NCI-H1436 treated with DMSO at 0.1 percent for 48 hours (cell line): ENCODE measurements around the gene CLIC6.
"Not testable (repeated sequence)": the region's sequence is repeated elsewhere in the genome, so short reads cannot be mapped to it uniquely, and the experiment has no call there.

Source experiments
- DNase-seq: peaks from one replicate; lab custom pipeline; 2025; lab: John Stamatoyannopoulos, UW

The CLIC6 gene

DNA sequence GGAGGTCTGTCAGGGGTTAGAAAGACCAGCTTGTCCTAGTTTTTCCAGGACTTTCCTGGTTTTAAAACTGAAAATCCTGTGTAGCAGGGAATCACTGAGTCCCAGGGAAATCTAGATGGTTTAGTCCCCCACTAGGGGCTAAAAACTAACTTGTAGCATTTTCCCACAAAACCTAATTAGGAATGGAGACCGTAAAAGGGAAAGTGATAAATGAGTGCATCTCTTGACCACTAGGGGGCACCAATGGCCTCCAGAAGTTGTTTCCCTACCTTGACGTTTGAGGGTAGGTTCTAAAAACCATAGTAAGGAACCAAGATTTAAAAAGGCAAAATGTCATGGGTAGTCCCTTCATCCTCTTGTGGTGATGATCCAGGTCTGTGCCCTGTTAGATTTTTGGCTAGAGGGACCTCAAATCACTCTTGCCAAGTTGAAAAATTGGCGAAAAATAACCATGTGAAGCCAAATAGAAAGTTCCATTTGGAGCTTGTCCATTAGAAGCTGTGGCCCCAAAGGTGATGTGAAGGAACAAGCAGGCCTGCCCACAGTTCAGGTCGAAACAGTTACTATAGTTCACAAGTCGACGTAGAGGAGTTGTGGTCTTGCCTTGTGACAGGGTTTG lies 24.5 kb downstream of the CLIC6 start:
- peak; percentile 14 for DNase-seq

DNA sequence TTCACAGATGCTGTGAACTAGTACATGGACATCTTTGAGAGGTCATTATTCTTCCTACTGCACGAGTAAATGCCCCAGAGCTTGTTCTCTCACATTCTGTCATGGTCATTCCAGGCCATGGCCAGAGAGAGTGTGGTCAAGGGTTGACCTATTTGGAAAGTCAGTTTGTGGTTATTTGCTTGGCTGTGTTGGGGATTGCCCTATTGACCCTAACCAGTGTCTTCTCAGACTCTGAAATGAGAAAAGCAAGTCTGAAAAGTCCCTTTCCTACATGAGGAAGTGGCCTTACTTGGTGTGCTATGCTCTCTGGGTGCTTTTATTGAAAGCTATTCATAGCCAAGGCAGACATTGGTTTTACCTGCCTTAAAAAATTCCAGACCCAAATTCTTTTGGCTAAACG lies 26.6 kb downstream of the CLIC6 start:
- no peak for DNase-seq

DNA sequence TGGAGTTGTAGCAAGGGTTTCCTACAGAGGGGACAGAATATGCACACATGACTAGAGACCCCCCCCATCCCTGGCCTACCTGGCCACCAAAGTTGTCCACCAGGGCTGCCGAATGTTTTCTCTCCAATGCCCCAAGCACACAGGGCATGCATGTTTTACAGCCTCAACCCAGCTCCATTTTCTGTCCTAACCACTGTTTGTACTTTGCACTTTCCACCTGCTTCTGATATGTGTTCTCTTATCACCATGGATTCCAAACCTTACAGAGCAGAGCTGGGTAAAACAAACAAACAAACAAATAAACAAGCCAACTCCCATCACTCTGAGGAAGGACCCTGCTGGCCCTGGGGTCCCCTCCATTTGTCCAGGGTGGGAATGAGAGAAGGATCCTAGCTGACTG lies 27.3 kb downstream of the CLIC6 start:
- DNase-seq: no peak

DNA sequence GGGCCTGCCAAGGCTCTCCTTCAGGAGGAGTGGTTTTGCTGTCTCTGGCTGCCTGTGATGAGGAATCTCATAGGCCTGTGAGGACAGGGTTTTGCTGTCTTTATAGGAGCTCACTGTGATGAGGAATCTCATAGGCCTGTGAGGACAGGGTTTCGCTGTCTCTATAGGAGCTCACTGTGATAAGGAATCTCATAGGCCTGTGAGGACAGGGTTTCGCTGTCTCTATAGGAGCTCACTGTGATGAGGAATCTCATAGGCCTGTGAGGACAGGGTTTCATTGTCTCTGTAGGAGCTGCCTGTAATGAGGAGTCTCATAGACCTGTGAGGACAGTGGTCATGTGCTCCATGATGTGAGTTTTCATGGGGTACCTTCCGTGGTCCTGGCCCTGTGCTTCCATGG lies 29.0 kb downstream of the CLIC6 start:
- no peak for DNase-seq

DNA sequence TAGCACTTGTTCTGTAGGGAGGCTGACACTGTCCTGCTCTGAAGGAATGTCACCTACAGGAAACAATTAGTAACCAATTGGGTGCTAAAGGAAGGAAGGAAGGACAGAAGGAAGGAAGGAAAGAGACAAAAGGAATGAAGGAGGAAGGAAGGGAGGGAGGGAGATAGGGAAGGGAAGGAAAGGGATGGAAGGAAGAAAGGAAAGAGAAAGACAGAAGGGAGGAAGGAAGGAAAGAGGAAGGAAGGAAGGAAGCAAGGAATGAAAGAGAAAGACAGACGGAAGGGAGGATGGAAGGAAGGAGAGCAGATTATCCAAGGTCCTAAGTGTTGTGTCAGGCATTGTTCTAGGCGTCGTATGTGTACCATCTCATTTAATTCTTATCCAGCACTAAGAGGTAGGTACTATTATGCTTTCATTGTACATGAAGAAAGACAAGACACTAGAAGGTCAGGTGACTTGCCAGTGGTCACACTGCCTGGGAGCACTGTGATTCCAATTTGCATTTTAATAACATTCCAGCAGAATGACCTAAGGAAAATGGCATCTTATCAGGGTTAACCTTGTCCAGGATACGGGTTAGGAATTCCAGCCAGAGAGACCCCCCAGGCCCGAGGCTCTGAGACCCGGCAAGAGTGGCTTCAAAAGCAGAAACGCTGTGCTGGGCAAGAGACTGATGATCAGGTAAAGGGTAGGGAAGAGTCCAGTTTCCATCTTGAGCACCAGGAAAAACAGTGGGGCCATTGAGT lies 29.6 kb downstream of the CLIC6 start:
- DNase-seq: no peak

DNA sequence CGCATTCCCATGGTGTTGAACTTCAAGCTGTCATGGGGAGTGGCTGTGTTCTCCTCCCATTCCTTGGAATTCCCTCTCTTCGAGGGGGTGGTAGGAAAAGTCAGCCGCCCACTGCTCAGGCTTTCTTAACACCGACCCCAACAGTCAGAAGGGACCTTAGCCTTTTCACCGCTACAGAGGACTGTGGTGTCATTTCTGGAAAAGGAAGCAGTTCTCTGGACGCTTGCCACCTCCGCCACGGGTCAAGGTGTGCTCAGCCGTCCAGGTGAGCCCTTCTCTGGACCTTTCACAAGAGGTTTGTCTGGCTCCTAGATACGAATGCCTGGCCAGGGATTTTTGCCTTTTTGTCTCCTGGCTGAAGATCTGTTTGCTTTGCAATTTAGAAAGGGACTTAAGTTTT lies 31.8 kb downstream of the CLIC6 start:
- DNase-seq: no peak

DNA sequence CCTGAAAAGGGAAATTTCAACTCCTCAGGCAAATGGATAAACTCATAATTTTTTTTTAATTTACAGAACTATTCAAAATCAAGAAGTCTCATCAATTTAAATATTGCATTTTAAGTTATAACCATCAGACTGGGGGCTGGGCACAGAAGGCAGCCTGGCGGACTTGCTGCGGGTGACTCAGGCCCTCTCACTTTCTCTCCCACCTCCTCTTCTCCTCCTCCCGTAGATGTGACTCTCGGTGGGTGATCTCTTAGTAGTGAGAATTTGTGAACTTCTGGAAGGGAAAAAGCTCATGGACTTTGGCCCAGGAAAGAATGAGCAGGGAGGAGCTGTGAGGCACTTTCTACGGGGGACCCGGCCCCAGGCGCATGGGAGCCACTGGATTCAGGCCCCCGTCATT lies 32.9 kb downstream of the CLIC6 start:
- DNase-seq: no peak

DNA sequence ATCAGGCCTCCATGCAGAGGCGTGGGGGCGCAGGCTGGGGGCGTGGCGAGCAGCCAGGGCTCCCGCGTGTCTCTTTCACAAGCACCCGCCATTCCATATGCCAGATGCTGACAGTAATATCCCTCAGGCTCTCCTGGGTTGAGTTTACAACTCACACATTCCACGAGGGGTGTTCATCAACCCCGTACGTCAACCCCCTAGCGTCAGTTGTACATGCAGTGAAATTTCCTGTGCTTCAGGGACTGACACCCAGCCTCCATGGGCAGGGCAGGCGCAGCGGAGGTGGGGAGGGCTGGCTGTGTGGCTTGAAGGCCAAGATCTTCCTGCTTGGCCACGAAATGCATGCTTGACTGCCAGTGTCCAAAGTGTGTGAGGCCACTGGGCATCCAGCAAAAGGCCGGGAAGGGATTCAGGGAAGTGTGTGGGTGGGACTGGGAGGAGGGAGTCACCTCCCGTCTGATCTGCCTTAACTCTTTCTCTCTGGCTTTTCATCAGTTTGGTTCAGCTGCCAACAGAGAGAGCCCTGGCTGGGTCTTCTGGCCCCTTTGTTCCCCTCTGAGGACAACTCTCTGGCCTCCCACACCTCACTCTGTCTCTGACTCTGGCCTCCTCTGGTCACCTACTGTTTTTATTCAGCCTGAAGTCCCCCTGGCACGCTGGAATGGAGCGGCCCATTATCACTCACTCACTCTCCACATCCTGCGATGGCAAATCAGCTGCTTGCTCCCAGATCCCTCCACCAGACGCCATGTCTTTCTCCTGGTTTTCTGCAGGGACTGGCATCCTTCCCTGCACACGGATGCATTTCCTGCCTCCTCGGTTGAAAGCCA lies 33.8 kb downstream of the CLIC6 start:
- no peak for DNase-seq

DNA sequence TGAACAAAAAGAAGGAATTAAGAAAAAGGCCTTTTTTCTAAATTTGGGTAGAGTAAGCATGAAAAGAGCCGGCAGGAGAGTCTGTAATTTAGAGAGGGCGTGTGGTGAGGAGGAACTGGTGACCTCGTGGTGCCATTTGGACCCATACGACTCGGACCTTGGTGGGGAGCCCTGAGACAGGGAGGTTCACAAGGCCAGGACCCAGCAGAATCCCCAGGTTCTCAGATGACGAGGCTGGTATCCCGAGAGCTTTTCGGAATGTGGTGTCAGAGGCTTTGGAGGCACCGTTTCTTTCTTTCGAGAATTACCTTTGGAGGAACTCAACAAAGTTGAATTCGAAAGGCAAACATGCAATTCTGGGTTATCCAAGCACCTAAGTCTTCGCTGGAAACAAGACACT lies 34.8 kb downstream of the CLIC6 start:
- DNase-seq: no peak

DNA sequence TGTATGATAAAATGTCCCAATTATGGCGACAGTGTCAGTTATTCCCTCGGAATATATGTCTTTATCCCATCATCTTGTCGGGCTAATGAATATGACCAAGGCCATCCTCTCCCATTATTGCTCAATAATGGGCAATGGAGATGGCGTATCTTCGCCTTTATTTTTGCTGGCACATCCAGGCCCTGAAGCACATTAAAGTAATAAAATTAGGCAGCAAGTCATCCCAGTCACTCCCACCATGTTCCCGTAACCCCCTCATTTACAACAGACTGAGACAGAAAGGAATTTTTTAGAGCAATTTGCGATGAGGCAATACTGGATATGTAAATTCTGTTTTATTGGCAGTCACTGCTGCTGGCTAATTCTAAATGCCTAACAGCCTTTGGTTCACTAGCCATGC lies 35.3 kb downstream of the CLIC6 start:
- no peak for DNase-seq

DNA sequence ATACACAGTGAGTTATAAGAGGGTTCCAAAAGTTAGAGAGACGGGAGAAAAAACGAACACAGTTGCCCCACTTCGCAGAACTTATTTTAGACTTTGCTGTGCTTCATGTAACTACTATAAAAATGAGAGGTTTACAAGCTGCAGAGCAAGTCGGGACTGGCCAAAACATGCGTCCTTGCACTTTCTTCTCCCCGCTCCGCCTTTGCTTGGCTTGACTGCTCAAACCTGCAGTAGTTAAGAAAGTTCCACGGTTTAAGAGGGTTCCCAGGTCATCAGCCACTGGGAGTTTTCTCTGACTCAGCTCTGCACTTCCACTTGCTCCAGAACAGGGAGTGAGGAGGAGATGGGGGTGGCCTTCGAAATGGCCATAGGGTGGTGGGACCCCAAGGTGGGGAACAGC lies 36.2 kb downstream of the CLIC6 start:
- no peak for DNase-seq

DNA sequence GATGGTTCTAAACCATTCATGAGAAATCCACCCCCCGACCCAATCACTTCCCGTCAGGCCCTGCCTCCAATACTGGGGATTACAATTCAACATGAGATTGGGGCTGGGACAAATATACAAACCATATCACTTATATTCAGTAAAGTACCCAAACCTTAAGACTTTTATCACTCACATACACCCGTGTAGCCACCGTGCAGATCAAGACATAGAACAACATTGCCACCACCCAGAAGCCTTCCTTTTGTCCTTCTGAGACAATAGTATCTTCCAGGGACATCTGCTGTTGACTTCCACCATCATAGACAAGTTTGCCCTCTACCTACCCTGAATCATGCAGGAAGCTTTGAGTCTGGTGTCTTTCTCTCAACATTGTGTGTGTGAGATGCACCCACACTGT lies 37.5 kb downstream of the CLIC6 start:
- DNase-seq: no peak

DNA sequence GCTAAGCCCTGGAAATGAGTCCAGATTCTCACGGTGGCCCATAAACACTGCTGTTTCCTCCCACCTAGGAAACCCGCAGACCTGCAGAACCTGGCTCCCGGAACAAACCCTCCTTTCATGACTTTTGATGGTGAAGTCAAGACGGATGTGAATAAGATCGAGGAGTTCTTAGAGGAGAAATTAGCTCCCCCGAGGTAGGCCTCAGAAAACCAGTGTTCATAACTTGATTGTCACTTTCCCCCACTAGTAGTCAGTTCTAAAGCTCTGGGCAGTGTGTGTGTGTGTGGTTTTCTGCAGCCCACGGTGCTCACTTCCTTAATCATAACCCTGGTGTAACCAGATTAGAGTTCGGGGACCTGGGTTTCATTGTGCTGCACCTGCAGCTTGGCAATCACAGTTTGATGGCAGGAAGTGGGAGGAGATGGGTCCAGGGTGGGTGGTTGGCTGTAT lies 39.1 kb downstream of the CLIC6 start:
- no peak for DNase-seq

DNA sequence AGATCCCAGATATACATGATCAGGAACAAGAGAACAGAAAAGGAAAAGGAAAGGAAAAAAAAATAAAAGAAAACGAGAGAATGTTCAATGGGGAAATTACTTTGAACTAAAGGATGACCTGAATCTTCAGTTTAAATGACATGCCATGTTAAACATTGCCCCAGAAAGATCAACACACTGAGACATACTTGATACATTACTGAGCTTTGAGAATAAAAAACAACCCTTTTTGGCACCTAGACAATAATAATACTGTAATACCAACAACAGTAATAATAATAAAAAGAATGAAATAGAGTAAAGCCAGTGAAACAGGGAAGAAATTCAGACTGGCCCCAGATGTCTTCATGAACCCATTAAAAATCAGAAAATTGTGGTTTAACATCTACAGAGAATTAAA lies 44.8 kb downstream of the CLIC6 start:
- no peak for DNase-seq

DNA sequence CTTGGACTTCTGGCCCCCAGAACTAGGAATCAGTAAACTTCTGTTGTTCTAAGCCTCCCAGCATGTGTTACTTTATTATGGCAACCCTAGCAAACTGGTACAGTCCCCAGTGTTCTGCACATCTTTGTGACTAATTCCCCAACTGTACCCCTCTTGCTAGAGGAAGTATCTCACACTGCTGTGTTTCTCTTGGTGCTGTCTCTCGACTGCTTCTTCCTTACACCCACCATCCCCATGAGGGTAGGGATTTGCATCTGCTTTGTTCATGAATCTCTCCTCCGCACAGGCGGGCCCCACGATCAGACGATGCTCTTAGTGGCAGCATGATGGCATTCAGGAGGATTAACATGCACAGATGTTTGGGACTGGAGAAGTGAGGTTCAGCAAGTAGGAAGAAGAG lies 46.7 kb downstream of the CLIC6 start:
- no peak for DNase-seq

DNA sequence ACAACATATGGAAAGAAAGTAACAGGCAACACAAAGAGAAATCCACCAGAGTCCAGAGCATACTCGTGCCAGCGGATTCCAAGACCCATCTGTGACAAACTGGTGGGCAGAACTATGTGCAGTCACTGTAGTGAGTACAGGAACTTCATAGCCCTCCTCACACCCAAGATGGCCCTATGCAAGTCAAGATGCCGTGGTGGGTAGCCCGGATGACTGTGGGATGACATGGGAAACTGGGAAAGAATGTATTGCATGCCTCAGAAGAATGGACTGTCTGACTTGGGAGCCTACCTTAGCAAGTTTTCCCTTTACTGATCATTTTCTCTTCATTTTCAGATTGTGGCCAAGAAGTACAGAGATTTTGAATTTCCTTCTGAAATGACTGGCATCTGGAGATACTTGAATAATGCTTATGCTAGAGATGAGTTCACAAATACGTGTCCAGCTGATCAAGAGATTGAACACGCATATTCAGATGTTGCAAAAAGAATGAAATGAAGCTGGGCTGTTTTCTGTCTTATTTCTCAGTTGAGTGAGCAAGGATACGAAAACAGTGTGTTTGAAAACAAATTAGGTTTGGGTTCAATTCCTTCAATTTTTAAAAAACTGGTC lies 47.3 kb downstream of the CLIC6 start:
- no peak for DNase-seq

DNA sequence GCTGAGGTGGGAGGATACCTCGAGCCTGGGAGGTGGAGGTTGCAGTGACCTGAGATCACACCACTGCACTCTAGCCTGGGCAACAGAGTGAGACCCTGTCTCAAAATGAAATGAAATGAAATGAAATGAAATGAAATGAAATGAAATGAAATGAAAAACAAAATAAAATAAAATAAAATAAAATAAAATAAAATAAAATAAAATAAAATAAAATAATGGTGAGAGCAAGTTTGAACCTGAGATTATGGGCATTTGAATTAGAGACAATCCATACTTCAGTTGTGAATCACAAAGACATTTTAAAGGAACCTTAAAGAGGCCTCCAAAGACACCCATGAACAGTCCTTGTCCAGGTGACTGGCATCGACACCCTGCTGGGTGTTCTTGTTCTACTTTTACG lies 49.7 kb downstream of the CLIC6 start:
- not testable (repeated sequence) for DNase-seq

DNA sequence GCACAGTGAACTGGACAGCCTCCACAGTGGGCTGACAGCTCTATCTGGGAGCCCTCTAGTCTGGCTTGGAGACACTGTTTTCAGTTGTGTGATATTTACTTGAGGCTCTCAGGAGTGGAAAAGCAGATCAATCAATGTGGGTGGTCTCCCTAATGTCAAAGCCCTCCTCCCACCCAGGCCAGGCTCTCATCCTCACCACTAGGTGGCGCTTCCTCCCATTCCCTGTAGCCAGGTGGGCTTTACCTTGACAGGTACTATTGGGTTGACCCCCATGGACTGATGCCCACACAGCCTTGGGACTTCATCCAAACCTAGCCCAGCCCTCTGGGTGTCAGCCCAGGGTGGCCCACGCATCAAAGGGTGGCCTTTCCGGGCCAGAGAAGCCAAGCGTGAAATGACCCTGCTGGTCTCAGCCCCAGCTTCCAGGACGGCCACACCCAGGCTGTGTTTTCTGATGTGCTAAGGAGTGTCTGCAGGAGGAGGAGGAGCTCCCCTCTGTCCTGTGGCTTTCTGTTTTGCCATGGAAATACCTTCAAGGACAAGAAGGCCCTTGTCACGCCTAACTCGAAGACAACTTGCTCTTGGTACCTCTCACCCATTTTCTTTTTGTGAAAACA lies 54.0 kb downstream of the CLIC6 start:
- no peak for DNase-seq

DNA sequence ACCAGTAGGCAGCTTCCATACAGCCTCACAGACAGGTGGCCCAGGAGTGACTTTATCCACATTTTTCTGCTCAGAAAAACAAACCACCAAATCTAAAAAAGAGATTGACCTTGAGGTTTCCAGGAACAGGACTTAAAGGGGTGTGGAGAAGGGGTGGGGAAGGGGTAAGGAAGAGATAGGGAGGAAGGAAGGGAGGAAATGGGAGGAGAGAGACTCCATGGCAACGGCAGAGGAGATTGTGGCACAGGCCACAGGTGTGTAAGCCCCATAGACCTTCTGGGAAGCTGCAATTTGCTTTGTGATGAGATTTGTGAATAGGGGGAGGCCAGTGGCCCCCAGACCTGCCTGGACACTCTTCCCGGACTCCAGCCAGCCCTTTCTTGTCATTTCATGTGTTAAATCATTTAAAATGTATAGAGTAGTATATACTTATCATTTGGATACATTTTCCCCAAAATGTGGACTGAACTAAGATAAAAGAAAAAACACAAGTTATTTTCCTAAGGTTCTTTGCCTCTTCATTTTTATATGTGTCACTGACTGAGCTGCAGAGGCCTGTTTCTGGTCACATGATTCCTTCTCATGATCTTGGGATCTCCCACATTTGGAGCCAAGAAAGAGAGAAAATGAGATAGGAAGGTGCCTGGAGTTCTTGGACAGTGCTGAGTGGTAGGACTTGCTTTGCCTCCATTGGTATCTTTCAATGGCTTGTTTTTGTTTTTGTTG lies 55.5 kb downstream of the CLIC6 start:
- DNase-seq: no peak

DNA sequence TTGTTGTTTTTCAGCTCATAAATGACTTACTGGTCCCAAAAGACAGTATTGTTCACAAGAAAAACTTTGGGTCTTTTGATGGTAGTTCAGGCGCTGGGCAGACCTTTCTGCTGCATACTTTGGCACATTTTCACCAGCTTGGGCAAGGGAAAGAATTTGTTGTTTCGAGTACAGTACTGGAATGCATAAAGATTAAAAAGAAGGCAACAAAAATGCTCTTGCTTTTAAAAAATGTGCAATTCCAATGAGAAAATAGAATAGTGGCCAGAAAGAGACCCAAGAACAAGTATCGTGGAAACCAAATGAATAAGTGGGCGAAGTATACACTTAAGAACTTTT lies 56.0 kb downstream of the CLIC6 start:
- DNase-seq: no peak

DNA sequence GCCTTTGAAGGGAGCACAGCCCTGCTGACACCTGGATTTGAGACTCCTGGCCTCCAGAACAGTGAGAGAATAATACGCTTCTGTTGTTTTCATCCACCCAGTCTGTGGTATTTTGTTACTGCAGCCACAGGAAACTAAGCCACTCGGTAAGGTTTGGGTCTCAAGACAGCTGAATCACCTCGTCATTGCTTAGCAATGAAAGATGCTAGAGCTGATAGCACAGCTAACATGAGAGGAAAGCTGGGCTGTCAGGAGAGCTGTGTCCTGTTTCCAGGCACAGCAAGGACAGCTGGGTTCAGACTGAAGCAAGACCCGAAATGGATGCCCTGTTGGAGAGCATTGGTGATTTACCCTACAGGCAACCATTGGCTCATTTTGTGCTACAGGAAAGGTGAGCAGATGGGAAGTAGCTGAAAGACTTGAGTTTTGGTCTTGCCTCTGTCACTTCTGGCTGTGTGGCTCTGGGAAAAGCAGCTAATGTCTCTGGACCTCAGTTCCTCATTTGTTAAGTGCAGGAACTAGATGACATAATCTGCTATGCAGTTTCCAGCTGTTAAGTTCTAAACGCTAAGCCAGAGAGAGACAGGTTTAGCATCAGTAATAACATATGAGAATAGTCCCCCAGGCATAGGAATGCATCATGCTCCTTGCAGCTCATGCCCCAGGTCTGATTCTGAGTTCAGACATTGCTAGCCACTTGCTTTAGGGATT lies 58.0 kb downstream of the CLIC6 start:
- no peak for DNase-seq
